Mesothelial cell of epicardium (in vitro differentiated cells): ENCODE results near the gene TFB1M. TPM values are rescaled to one million over a fixed set of nuclear protein-coding genes. Genes with fewer than 3 reads are reported as not detected.
"Not testable (repeated sequence)": the region's sequence is repeated elsewhere in the genome, so short reads cannot be mapped to it uniquely, and the experiment has no call there.

ENCODE experiments used
- DNase-seq, 2 experiments: peaks; one replicate each; pipeline ENCODE4 v3.0.0; 2021; ENCODE audit warnings: low spot score in 2 of 2; ENCODE audit not compliant: unreplicated experiment in 2 of 2
- H3K27ac Mint-ChIP-seq: 2 replicates; pipeline ENCODE4 v1.8.0; 2021; ENCODE audit warnings: mixed read lengths
- H3K27me3 Mint-ChIP-seq: 2 replicates; pipeline ENCODE4 v1.8.0; 2021; ENCODE audit warnings: low read depth, mixed read lengths
- H3K36me3 Mint-ChIP-seq: 2 replicates; pipeline ENCODE4 v1.8.0; 2021; ENCODE audit warnings: mixed read lengths
- H3K4me1 Mint-ChIP-seq: 2 replicates; pipeline ENCODE4 v1.8.0; 2021; ENCODE audit warnings: mixed read lengths
- H3K4me3 Mint-ChIP-seq: 2 replicates; pipeline ENCODE4 v1.8.0; 2021; ENCODE audit warnings: mild to moderate bottlenecking, moderate library complexity, mixed read lengths
- H3K9me3 Mint-ChIP-seq: 2 replicates; pipeline ENCODE4 v1.8.0; 2021; ENCODE audit warnings: mixed read lengths
- CTCF ChIP-seq: fragments of 200-600 bp; sonication (generic); IDR thresholded peaks from one replicate; pipeline ENCODE4 v1.5.0; 2021; ENCODE audit warnings: antibody characterized with exemption; ENCODE audit not compliant: unreplicated experiment
- total RNA-seq: library from RNA; stranded (reverse); gene quantifications from 3 replicates; pipeline ENCODE4 v1.2.1, GENCODE V29; 2021

The TFB1M gene
- total RNA-seq, 1 donor from 2014 or later = 27.9 TPM

- H3K27me3 Mint-ChIP-seq = no peaks in the 10 kb centered on the region
- H3K9me3 Mint-ChIP-seq = no peaks in the 10 kb centered on the region
- H3K4me3 Mint-ChIP-seq = no peak overlapping the region
- no peak for DNase-seq
- H3K27ac Mint-ChIP-seq = no peak overlapping the region
- peaks cover 2% of the 10 kb centered on the region for H3K36me3 Mint-ChIP-seq
- H3K4me1 Mint-ChIP-seq = peaks cover 17% of the 10 kb centered on the region
- no peak for TF ChIP-seq CTCF
These were observed 93.2 kb downstream of the TFB1M start for GRCh38 chr6:155221086-155221485.

GRCh38 chr6:155219858-155220301 is 94.4 kb downstream of the TFB1M start:
- TF ChIP-seq CTCF = no peak
- peaks cover 16% of the 10 kb centered on the region for H3K4me1 Mint-ChIP-seq
- H3K9me3 Mint-ChIP-seq = no peaks in the 10 kb centered on the region
- no peak for DNase-seq
- no peaks in the 10 kb centered on the region for H3K27me3 Mint-ChIP-seq
- H3K4me3 Mint-ChIP-seq = no peak overlapping the region
- no peak overlapping the region for H3K27ac Mint-ChIP-seq
- peaks cover 2% of the 10 kb centered on the region for H3K36me3 Mint-ChIP-seq

- peaks cover 15% of the 10 kb centered on the region for H3K4me1 Mint-ChIP-seq
- DNase-seq = no peak
- TF ChIP-seq CTCF = no peak
- H3K27ac Mint-ChIP-seq = no peak overlapping the region
- H3K36me3 Mint-ChIP-seq = peaks cover 2% of the 10 kb centered on the region
- no peaks in the 10 kb centered on the region for H3K27me3 Mint-ChIP-seq
- no peak overlapping the region for H3K4me3 Mint-ChIP-seq
- H3K9me3 Mint-ChIP-seq = no peaks in the 10 kb centered on the region
These were observed 95.0 kb downstream of the TFB1M start for GRCh38 chr6:155219299-155219698.

GRCh38 chr6:155218711-155219110 is 95.6 kb downstream of the TFB1M start:
- not testable (repeated sequence) for H3K36me3 Mint-ChIP-seq, H3K4me3 Mint-ChIP-seq, H3K9me3 Mint-ChIP-seq, H3K4me1 Mint-ChIP-seq, H3K27me3 Mint-ChIP-seq, H3K27ac Mint-ChIP-seq, DNase-seq

- peaks cover 8% of the 10 kb centered on the region for H3K36me3 Mint-ChIP-seq
- no peak for TF ChIP-seq CTCF
- peak overlapping the region; percentile 11 for H3K27ac Mint-ChIP-seq
- peaks cover 9% of the 10 kb centered on the region for H3K4me1 Mint-ChIP-seq
- H3K27me3 Mint-ChIP-seq = no peaks in the 10 kb centered on the region
- H3K4me3 Mint-ChIP-seq = no peak overlapping the region
- DNase-seq = no peak
- peaks cover 6% of the 10 kb centered on the region for H3K9me3 Mint-ChIP-seq
These were observed 97.8 kb downstream of the TFB1M start for GRCh38 chr6:155216312-155217046.

- Mint-ChIP-seq H3K27ac (no peak overlapping the region), H3K4me1 (peaks cover 9% of the 10 kb centered on the region), H3K27me3 (no peaks in the 10 kb centered on the region), H3K36me3 (peaks cover 10% of the 10 kb centered on the region), H3K9me3 (peaks cover 6% of the 10 kb centered on the region), H3K4me3 (no peak overlapping the region)
- DNase-seq = no peak
- no peak for TF ChIP-seq CTCF
These were observed 98.4 kb downstream of the TFB1M start for GRCh38 chr6:155215906-155216305.
